Measurements from ENCODE around the gene DPH3.

Gene DPH3

GRCh38 chr3:16253601-16254000 is 11.1 kb downstream of the DPH3 start:
- DNase-seq = no peak

GRCh38 chr3:16252988-16253387 is 11.8 kb downstream of the DPH3 start:
- no peak for DNase-seq

GRCh38 chr3:16252243-16252978 is 12.3 kb downstream of the DPH3 start:
- DNase-seq = no peak

- DNase-seq = no peak
These were observed 13.2 kb downstream of the DPH3 start for GRCh38 chr3:16251316-16252085.

GRCh38 chr3:16249886-16250285 is 14.9 kb downstream of the DPH3 start:
- DNase-seq = no peak

GRCh38 chr3:16249336-16249735 is 15.4 kb downstream of the DPH3 start:
- no peak for DNase-seq

- no peak for DNase-seq
These were observed 16.2 kb downstream of the DPH3 start for GRCh38 chr3:16248556-16248955.

- DNase-seq = peak; percentile 83
These were observed 17.3 kb downstream of the DPH3 start for GRCh38 chr3:16247282-16248061.

GRCh38 chr3:16245609-16246008 is 19.1 kb downstream of the DPH3 start:
- DNase-seq = no peak

- DNase-seq = no peak
These were observed 20.8 kb downstream of the DPH3 start for GRCh38 chr3:16243706-16244490.

GRCh38 chr3:16242177-16242576 is 22.6 kb downstream of the DPH3 start:
- DNase-seq = no peak

- no peak for DNase-seq
These were observed 23.5 kb downstream of the DPH3 start for GRCh38 chr3:16241225-16241624.

- no peak for DNase-seq
These were observed 24.3 kb downstream of the DPH3 start for GRCh38 chr3:16240229-16241023.

GRCh38 chr3:16239780-16240179 is 25.0 kb downstream of the DPH3 start:
- DNase-seq = no peak

GRCh38 chr3:16239086-16239770 is 25.5 kb downstream of the DPH3 start:
- DNase-seq = no peak

- DNase-seq = no peak
These were observed 27.8 kb downstream of the DPH3 start for GRCh38 chr3:16236856-16237393.

- no peak for DNase-seq
These were observed 28.6 kb downstream of the DPH3 start for GRCh38 chr3:16236030-16236639.

- DNase-seq = no peak
These were observed 30.5 kb downstream of the DPH3 start for GRCh38 chr3:16234281-16234680.

GRCh38 chr3:16233806-16234205 is 30.9 kb downstream of the DPH3 start:
- DNase-seq = no peak

- no peak for DNase-seq
These were observed 32.8 kb downstream of the DPH3 start for GRCh38 chr3:16231983-16232382.

- DNase-seq = no peak
These were observed 35.1 kb downstream of the DPH3 start for GRCh38 chr3:16229681-16230080.
